Parathyroid adenoma (tissue), 2 donors: Measurements from ENCODE around the gene PKP4.

Experiments
- H2AFZ ChIP-seq: fragments of 300-600 bp; sonication (generic); one replicate; pipeline ENCODE4 v1.7.0; 2017; ENCODE audit warnings: antibody characterized with exemption, mild to moderate bottlenecking
- H3K27ac ChIP-seq: fragments of 300-600 bp; sonication (generic); one replicate; pipeline ENCODE4 v1.7.0; 2017
- H3K27me3 ChIP-seq: fragments of 300-600 bp; sonication (generic); one replicate; pipeline ENCODE4 v1.7.0; 2017; ENCODE audit warnings: low read length; ENCODE audit not compliant: control insufficient read depth, insufficient read depth
- H3K36me3 ChIP-seq: fragments of 300-600 bp; sonication (generic); one replicate; pipeline ENCODE4 v1.7.0; 2017; ENCODE audit warnings: low read length; ENCODE audit not compliant: control insufficient read depth, insufficient read depth
- H3K4me1 ChIP-seq: fragments of 300-600 bp; sonication (generic); one replicate; pipeline ENCODE4 v1.7.0; 2017; ENCODE audit warnings: control low read depth
- H3K4me2 ChIP-seq: fragments of 300-600 bp; sonication (generic); one replicate; pipeline ENCODE4 v1.7.0; 2017; ENCODE audit warnings: low read length
- H3K4me3 ChIP-seq: fragments of 300-600 bp; sonication (generic); one replicate; pipeline ENCODE4 v1.7.0; 2017; ENCODE audit warnings: low read depth, low read length
- H3K79me2 ChIP-seq: fragments of 300-600 bp; sonication (generic); one replicate; pipeline ENCODE4 v1.7.0; 2017; ENCODE audit warnings: control low read depth
- H3K9ac ChIP-seq: fragments of 300-600 bp; sonication (generic); one replicate; pipeline ENCODE4 v1.7.0; 2017; ENCODE audit warnings: mild to moderate bottlenecking
- H3K9me3 ChIP-seq: fragments of 300-600 bp; sonication (generic); one replicate; pipeline ENCODE4 v1.7.0; 2017; ENCODE audit warnings: low read length; ENCODE audit not compliant: control insufficient read depth
- TF ChIP-seq, protein P1 (sequence below): fragments of 300-600 bp; sonication (generic); IDR thresholded peaks from one replicate; pipeline ENCODE4 v1.7.0; 2017; ENCODE audit warnings: antibody characterized with exemption, mild to moderate bottlenecking
- donor health status: primary hyperparathyroidism.

PKP4 gene

DNA sequence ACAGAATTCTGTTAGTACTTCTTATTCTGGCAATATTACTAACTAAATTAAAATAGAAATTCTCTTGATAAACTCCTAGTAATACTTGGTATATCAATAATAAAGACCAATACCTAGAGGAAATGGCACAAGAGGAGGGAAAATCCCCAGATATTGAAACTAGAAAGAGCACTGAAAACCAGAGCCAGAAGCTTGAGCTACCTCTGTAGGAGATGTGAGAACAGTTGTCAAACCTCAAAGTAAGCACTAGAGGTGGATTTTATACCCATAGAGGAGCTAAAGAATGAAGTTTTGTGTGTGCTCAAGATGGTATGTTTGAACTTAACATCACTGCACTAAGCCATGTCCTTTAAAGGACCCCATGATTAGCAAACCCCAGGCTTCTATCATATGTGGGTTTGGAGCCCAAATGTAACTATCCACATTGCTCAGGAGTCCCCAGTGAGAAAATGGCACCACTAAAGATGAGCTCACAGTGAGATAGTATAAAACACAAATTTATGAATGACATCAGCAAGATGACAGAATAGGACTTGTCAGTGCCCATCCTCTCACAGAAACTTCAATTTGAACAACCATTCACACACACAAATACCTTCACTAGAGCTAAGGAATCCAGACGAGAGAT is 122.1 kb downstream of the PKP4 start:
- TF ChIP-seq, protein P1, sequence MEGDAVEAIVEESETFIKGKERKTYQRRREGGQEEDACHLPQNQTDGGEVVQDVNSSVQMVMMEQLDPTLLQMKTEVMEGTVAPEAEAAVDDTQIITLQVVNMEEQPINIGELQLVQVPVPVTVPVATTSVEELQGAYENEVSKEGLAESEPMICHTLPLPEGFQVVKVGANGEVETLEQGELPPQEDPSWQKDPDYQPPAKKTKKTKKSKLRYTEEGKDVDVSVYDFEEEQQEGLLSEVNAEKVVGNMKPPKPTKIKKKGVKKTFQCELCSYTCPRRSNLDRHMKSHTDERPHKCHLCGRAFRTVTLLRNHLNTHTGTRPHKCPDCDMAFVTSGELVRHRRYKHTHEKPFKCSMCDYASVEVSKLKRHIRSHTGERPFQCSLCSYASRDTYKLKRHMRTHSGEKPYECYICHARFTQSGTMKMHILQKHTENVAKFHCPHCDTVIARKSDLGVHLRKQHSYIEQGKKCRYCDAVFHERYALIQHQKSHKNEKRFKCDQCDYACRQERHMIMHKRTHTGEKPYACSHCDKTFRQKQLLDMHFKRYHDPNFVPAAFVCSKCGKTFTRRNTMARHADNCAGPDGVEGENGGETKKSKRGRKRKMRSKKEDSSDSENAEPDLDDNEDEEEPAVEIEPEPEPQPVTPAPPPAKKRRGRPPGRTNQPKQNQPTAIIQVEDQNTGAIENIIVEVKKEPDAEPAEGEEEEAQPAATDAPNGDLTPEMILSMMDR, result no peak
- Histone ChIP-seq H3K4me2 (no peak overlapping the region), H3K9me3 (no peaks in the 10 kb centered on the region), H3K79me2 (no peaks in the 10 kb centered on the region), H3K4me1 (no peaks in the 10 kb centered on the region), H3K9ac (no peak overlapping the region), H3K4me3 (no peak overlapping the region), H3K27me3 (no peaks in the 10 kb centered on the region), H2AFZ (no peak overlapping the region), H3K27ac (no peak overlapping the region), H3K36me3 (no peaks in the 10 kb centered on the region)

DNA sequence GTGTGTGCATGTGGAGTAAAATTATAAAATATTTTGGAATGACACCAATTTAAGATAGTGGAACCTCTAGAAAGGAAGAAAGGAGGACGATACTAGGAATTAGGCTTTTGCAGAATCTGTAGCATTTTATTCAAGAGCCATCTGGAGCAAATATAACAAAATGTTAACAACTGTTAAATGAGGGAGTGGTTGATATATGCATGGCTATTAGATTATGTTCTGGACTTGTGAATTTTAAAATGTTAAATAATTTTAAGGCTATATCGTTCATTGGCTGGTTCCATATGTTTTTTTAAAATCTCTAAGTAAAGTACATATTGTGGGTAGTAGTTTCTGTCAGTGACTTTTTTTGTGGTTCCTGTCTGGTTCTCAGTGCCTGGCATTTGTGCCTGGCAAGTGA is 123.2 kb downstream of the PKP4 start:
- H3K9ac ChIP-seq, result no peak overlapping the region
- H3K27ac ChIP-seq, result no peak overlapping the region
- H3K79me2 ChIP-seq, result no peaks in the 10 kb centered on the region
- no peaks in the 10 kb centered on the region for H3K36me3 ChIP-seq
- TF ChIP-seq, protein P1, result no peak
- no peak overlapping the region for H3K4me3 ChIP-seq
- H2AFZ ChIP-seq, result no peak overlapping the region
- no peaks in the 10 kb centered on the region for H3K4me1 ChIP-seq
- no peaks in the 10 kb centered on the region for H3K9me3 ChIP-seq
- H3K4me2 ChIP-seq, result no peak overlapping the region
- H3K27me3 ChIP-seq, result no peaks in the 10 kb centered on the region

DNA sequence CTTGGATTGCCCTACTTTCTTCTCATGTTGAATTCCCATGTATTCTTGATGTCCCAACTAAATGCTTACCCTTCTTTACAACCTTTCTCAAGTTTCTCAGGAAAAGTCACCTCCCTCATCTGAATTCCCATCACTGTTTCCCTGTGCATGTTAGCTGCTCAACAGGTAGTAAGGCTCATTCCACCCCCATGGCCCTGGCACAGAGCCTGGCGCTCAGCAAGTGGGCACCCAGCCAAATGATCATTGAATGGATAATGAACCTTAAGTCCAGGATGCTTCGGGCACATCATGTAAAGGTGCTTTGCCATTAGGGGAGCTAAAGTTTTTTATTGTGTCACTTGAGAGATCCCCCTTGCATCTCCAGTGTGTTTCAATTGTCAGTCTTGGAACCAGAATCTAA is 124.0 kb downstream of the PKP4 start:
- no peaks in the 10 kb centered on the region for H3K79me2 ChIP-seq
- TF ChIP-seq, protein P1, result no peak
- no peak overlapping the region for H3K27ac ChIP-seq
- H3K36me3 ChIP-seq, result no peaks in the 10 kb centered on the region
- H3K4me2 ChIP-seq, result no peak overlapping the region
- no peaks in the 10 kb centered on the region for H3K4me1 ChIP-seq
- H3K9me3 ChIP-seq, result no peaks in the 10 kb centered on the region
- no peak overlapping the region for H3K9ac ChIP-seq
- no peak overlapping the region for H3K4me3 ChIP-seq
- H3K27me3 ChIP-seq, result no peaks in the 10 kb centered on the region
- no peak overlapping the region for H2AFZ ChIP-seq

DNA sequence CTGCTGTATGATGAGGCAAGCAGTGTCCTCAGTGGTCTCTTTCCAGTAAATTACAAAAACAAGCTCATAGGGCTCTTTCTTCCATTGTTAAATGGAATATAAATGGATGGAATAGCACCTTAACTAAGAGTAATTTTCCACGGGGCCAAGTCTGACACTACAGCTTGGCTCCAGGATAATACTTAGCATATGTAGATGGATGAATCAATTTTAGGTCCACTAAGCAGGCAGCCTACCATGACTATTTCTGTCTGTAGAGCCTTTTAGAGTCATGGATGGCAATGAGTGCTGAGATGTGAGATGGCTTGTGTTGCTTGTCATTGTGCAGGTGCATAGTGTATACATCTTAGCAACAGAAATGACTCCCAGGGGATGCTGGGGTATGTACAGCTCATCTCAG is 125.9 kb downstream of the PKP4 start:
- Histone ChIP-seq H3K4me1 (no peaks in the 10 kb centered on the region), H3K36me3 (no peaks in the 10 kb centered on the region), H3K9me3 (no peaks in the 10 kb centered on the region), H3K9ac (no peak overlapping the region), H3K27ac (no peak overlapping the region), H3K4me2 (no peak overlapping the region), H3K4me3 (no peak overlapping the region), H3K27me3 (no peaks in the 10 kb centered on the region), H2AFZ (no peak overlapping the region), H3K79me2 (no peaks in the 10 kb centered on the region)
- TF ChIP-seq, protein P1, result no peak

DNA sequence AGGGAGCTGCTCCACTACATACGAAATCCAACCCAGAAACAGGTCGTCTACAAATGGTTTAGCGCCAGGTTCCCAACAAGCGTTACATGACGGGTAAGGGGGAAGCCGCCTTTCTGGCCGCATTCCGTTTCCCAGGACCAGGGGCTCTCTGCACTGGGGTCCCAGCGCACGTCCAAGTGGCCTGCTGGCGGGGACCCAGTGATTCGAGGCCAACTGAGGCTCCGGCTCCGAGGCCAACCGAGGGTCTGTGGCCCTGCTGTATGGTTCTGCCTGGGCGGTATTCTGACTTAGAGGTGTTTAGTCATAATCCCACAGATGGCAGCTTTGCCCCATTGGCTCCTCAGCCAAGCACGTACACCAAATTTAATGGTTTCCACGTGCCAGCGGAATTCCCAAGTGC is 127.2 kb downstream of the PKP4 start:
- H3K79me2 ChIP-seq, result no peaks in the 10 kb centered on the region

More for the DNA sequence above, 127.2 kb downstream of the PKP4 start:
- TF ChIP-seq, protein P1, result no peak
- no peak overlapping the region for H3K4me3 ChIP-seq
- no peaks in the 10 kb centered on the region for H3K27me3 ChIP-seq
- H3K27ac ChIP-seq, result no peak overlapping the region
- H3K36me3 ChIP-seq, result no peaks in the 10 kb centered on the region
- H2AFZ ChIP-seq, result no peak overlapping the region
- no peaks in the 10 kb centered on the region for H3K9me3 ChIP-seq
- H3K9ac ChIP-seq, result no peak overlapping the region
- no peaks in the 10 kb centered on the region for H3K4me1 ChIP-seq
- no peak overlapping the region for H3K4me2 ChIP-seq
